Colonic mucosa (tissue), 4 donors: ENCODE measurements around the gene PMEPA1. TPM values are rescaled to one million over a fixed set of nuclear protein-coding genes. Genes with fewer than 3 reads are reported as not detected.

Experiments used
- DNase-seq: peaks from one replicate; pipeline ENCODE4 v3.0.0-alpha.2; 2020
- H3K27ac ChIP-seq: fragments of 200-600 bp; one replicate; pipeline ENCODE4 v1.8.0; 2021
- H3K27me3 ChIP-seq: fragments of 200-600 bp; one replicate; pipeline ENCODE4 v1.8.0; 2021
- H3K36me3 ChIP-seq: fragments of 200-600 bp; one replicate; pipeline ENCODE4 v1.8.0; 2021
- H3K4me1 ChIP-seq: fragments of 200-600 bp; one replicate; pipeline ENCODE4 v1.8.0; 2021; ENCODE audit warnings: mild to moderate bottlenecking
- H3K4me3 ChIP-seq: fragments of 200-600 bp; one replicate; pipeline ENCODE4 v1.8.0; 2021
- H3K9ac ChIP-seq, 2 donors: one replicate each; pipeline ENCODE4 v1.7.0; 2013; ENCODE audit warnings: control low read depth in 2 of 2, low read depth in 2 of 2, low read length in 2 of 2
- H3K9me3 ChIP-seq: fragments of 200-600 bp; one replicate; pipeline ENCODE4 v1.8.0; 2021
- intact Hi-C: fragments of 100-400 bp; cut with DNase I; formaldehyde crosslinking; loops from one replicate; pipeline ENCODE4 v1.14.1; 2022
- total RNA-seq, 2 donors: library from RNA; stranded (reverse); fragmentation: NEBNext Ultra II Directional in 1 of 2; extraction: Animal tissue kit (Norgen Biotek cat#: 25700) in 1 of 2; gene quantifications; one replicate each; pipeline ENCODE4 v1.2.1, GENCODE V29; 2021
- TF ChIP-seq, protein P1 (sequence below): fragments of 200-600 bp; IDR thresholded peaks from one replicate; pipeline ENCODE4 v1.8.0; 2022; ENCODE audit warnings: antibody characterized with exemption, mild to moderate bottlenecking
- donor health status: healthy.
- donor health status: DM: no; HTN: no; CAD: no.
- donor health status: DM: no; HTN: no; CAD: no.

The PMEPA1 gene
- total RNA-seq, 2 donors from 2014 or later: 13.0 to 26.1 TPM

- Histone ChIP-seq H3K4me1 (peaks cover 4% of the 10 kb centered on the region), H3K27me3 (no peaks in the 10 kb centered on the region), H3K9ac (no peak overlapping the region), H3K36me3 (no peaks in the 10 kb centered on the region), H3K27ac (no peak overlapping the region), H3K4me3 (no peak overlapping the region), H3K9me3 (no peaks in the 10 kb centered on the region)
- no peak for DNase-seq
- intact Hi-C loops: loop anchor here (10.0 kb wide), 2 partner anchors 224 to 576 kb away; no protein-coding TSS in a partner anchor
- TF ChIP-seq, protein P1, sequence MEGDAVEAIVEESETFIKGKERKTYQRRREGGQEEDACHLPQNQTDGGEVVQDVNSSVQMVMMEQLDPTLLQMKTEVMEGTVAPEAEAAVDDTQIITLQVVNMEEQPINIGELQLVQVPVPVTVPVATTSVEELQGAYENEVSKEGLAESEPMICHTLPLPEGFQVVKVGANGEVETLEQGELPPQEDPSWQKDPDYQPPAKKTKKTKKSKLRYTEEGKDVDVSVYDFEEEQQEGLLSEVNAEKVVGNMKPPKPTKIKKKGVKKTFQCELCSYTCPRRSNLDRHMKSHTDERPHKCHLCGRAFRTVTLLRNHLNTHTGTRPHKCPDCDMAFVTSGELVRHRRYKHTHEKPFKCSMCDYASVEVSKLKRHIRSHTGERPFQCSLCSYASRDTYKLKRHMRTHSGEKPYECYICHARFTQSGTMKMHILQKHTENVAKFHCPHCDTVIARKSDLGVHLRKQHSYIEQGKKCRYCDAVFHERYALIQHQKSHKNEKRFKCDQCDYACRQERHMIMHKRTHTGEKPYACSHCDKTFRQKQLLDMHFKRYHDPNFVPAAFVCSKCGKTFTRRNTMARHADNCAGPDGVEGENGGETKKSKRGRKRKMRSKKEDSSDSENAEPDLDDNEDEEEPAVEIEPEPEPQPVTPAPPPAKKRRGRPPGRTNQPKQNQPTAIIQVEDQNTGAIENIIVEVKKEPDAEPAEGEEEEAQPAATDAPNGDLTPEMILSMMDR: no peak
Measured at GRCh38 chr20:57598491-57598890, 111.3 kb downstream of the PMEPA1 start.

Other genes with a start within 250 kb of the PMEPA1 start
- under 1 TPM in 1 of 2 donors, not detected in 1; 0.47 TPM for gene CTCFL, start 184.9 kb downstream of the PMEPA1 start, total RNA-seq
- gene PCK1, start 148.9 kb downstream of the PMEPA1 start, total RNA-seq: 100 to 1,000 TPM; 272 TPM
- gene ZBP1, start 89.6 kb downstream of the PMEPA1 start, total RNA-seq: 1 to 10 TPM; 2.7 to 3.4 TPM